Endodermal cell (in vitro differentiated cells): ENCODE measurements around the gene MYO16. TPM values are rescaled to one million over a fixed set of nuclear protein-coding genes. Genes with fewer than 3 reads are reported as not detected.
A peak's percentile ranks its signal among the peaks of the same experiment; 100 is the strongest.

Experiments used
- DNase-seq: peaks from one replicate; pipeline ENCODE4 v3.0.0-alpha.2; 2017
- H3K27ac ChIP-seq: 2 replicates; pipeline ENCODE4 v1.5.1; 2013; ENCODE audit warnings: mild to moderate bottlenecking, low read depth, low read length, moderate library complexity
- H3K27me3 ChIP-seq: 2 replicates; pipeline ENCODE4 v1.6.1; 2013; ENCODE audit warnings: mild to moderate bottlenecking, low read length, moderate library complexity; ENCODE audit not compliant: insufficient read depth, control insufficient read depth, poor library complexity, severe bottlenecking
- H3K36me3 ChIP-seq: 2 replicates; pipeline ENCODE4 v1.7.0; 2013; ENCODE audit warnings: mild to moderate bottlenecking, low read length, moderate library complexity; ENCODE audit not compliant: control insufficient read depth, insufficient read depth
- H3K4me1 ChIP-seq: one replicate; pipeline ENCODE4 v1.7.0; 2013; ENCODE audit warnings: low read length; ENCODE audit not compliant: control insufficient read depth, insufficient read depth
- H3K4me3 ChIP-seq: 2 replicates; pipeline ENCODE4 v1.5.1; 2013; ENCODE audit warnings: mild to moderate bottlenecking, low read length, moderate library complexity
- H3K9ac ChIP-seq: 2 replicates; pipeline ENCODE4 v1.6.1; 2013; ENCODE audit warnings: mild to moderate bottlenecking, low read length, moderate library complexity; ENCODE audit not compliant: poor library complexity, severe bottlenecking; ENCODE audit errors: extremely low read depth
- H3K9me3 ChIP-seq: 2 replicates; pipeline ENCODE4 v1.6.1; 2013; ENCODE audit warnings: mild to moderate bottlenecking, low read length, moderate library complexity; ENCODE audit not compliant: control insufficient read depth
- H3K27ac Mint-ChIP-seq: 2 replicates; pipeline ENCODE4 v1.8.0; 2020; ENCODE audit warnings: mixed read lengths
- H3K27me3 Mint-ChIP-seq: 2 replicates; pipeline ENCODE4 v1.8.0; 2021; ENCODE audit warnings: mild to moderate bottlenecking, mixed read lengths; ENCODE audit not compliant: insufficient read depth
- H3K36me3 Mint-ChIP-seq: 2 replicates; pipeline ENCODE4 v1.8.0; 2020; ENCODE audit warnings: low read depth, mixed read lengths
- H3K4me1 Mint-ChIP-seq: 2 replicates; pipeline ENCODE4 v1.8.0; 2020; ENCODE audit warnings: mixed read lengths
- H3K4me3 Mint-ChIP-seq: 2 replicates; pipeline ENCODE4 v1.8.0; 2020; ENCODE audit warnings: mild to moderate bottlenecking, moderate library complexity, mixed read lengths
- H3K9me3 Mint-ChIP-seq: 2 replicates; pipeline ENCODE4 v1.8.0; 2020; ENCODE audit warnings: mild to moderate bottlenecking, mixed read lengths
- CTCF ChIP-seq: fragments of 200-600 bp; sonication (generic); conservative IDR thresholded peaks from 2 replicates; pipeline ENCODE4 v1.5.0; 2021; ENCODE audit warnings: antibody characterized with exemption, mild to moderate bottlenecking
- WGBS, 2 experiments: methylation state at CpG; one replicate each; pipeline versions ENCODE4 v1.1.5 to v1.1.7; 2013; ENCODE audit warnings: missing lambda C conversion rate in 2 of 2, mixed read lengths in 1 of 2; ENCODE audit not compliant: insufficient coverage in 1 of 2, insufficient read length in 1 of 2; 5-methylcytosine and 5-hydroxymethylcytosine counted together
- total RNA-seq, 2 donors: library from RNA; stranded (reverse); fragmentation: NEBNext Ultra II Directional in 1 of 2; extraction: Animal tissue kit (Norgen Biotek cat#: 25700) in 1 of 2; gene quantifications; 2 replicates in 1 of 2; 3 replicates in 1 of 2; pipeline ENCODE4 v1.2.1, GENCODE V29; 2021

The MYO16 gene
- total RNA-seq, 2 donors from 2014 or later, result 0.70 to 1.2 TPM

GRCh38 chr13:108816375-108816774 is 187.0 kb downstream of the MYO16 start:
- no peak for DNase-seq
- peaks cover 2% of the 10 kb centered on the region for H3K4me1 Mint-ChIP-seq
- no peaks in the 10 kb centered on the region for H3K9me3 ChIP-seq
- H3K9me3 Mint-ChIP-seq, result no peaks in the 10 kb centered on the region
- H3K4me3 ChIP-seq, result no peak overlapping the region
- H3K36me3 ChIP-seq, result no peaks in the 10 kb centered on the region
- no peak overlapping the region for H3K9ac ChIP-seq
- H3K27ac Mint-ChIP-seq, result no peak overlapping the region
- no peaks in the 10 kb centered on the region for H3K27me3 ChIP-seq
- no peaks in the 10 kb centered on the region for H3K4me1 ChIP-seq
- TF ChIP-seq CTCF, result no peak
- no peak overlapping the region for H3K4me3 Mint-ChIP-seq
- H3K27ac ChIP-seq, result no peak overlapping the region
- no peaks in the 10 kb centered on the region for H3K36me3 Mint-ChIP-seq
- WGBS, 2 experiments, result 94 to 95% methylated on average over 5 to 8 of the region's 8 CpGs
- no peaks in the 10 kb centered on the region for H3K27me3 Mint-ChIP-seq

- peaks cover 21% of the 10 kb centered on the region for H3K9me3 Mint-ChIP-seq
- H3K36me3 Mint-ChIP-seq, result no peaks in the 10 kb centered on the region
- Histone ChIP-seq H3K9ac (no peak overlapping the region), H3K4me3 (no peak overlapping the region), H3K36me3 (no peaks in the 10 kb centered on the region), H3K27me3 (no peaks in the 10 kb centered on the region), H3K27ac (no peak overlapping the region), H3K4me1 (no peaks in the 10 kb centered on the region), H3K9me3 (peaks cover 15% of the 10 kb centered on the region)
- 92% methylated on average over 4 of the region's 4 CpGs; no CpG with 5 or more reads in 1 of the 2 experiments for WGBS, 2 experiments
- H3K27me3 Mint-ChIP-seq, result no peaks in the 10 kb centered on the region
- no peak for DNase-seq
- no peak overlapping the region for H3K4me3 Mint-ChIP-seq
- no peak for TF ChIP-seq CTCF
- no peaks in the 10 kb centered on the region for H3K4me1 Mint-ChIP-seq
- no peak overlapping the region for H3K27ac Mint-ChIP-seq
Observed at GRCh38 chr13:108827646-108828045, 198.2 kb downstream of the MYO16 start.

- Mint-ChIP-seq H3K27ac (no peak overlapping the region), H3K36me3 (no peaks in the 10 kb centered on the region), H3K27me3 (no peaks in the 10 kb centered on the region), H3K9me3 (peaks cover 21% of the 10 kb centered on the region), H3K4me1 (no peaks in the 10 kb centered on the region), H3K4me3 (no peak overlapping the region)
- Histone ChIP-seq H3K4me3 (peak overlapping the region; percentile 23), H3K4me1 (no peaks in the 10 kb centered on the region), H3K9me3 (peaks cover 15% of the 10 kb centered on the region), H3K36me3 (no peaks in the 10 kb centered on the region), H3K27ac (no peak overlapping the region), H3K27me3 (no peaks in the 10 kb centered on the region), H3K9ac (no peak overlapping the region)
- 93 to 94% methylated on average over 8 to 9 of the region's 9 CpGs for WGBS, 2 experiments
- no peak for TF ChIP-seq CTCF
- no peak for DNase-seq
Observed at GRCh38 chr13:108828086-108828815, 198.8 kb downstream of the MYO16 start.
